Hematopoietic multipotent progenitor cell (in vitro differentiated cells): Measurements from ENCODE around the gene ABCA3. TPM values are rescaled to one million over a fixed set of nuclear protein-coding genes. Genes with fewer than 3 reads are reported as not detected.

Experiments
- small RNA-seq: library from RNA; depleted of rRNA; stranded (forward); fragments of <200 nt; gene quantifications from one replicate; pipeline ENCODE3, GENCODE V24; 2012
- total RNA-seq: library from RNA; depleted of rRNA; stranded (reverse); fragments of >200 nt; gene quantifications from one replicate; pipeline ENCODE4 v1.2.3, GENCODE V29; 2012

ABCA3 gene
- total RNA-seq, 1 donor, result 8.1 TPM

Small RNA genes within 50 kb of the gene (small RNA-seq; reads per million reads assigned to genes)
- gene MIR3677, result 0.20 reads per million
- gene MIR4717, result not detected

Other genes with a start within 250 kb of the ABCA3 start
- 125 TPM for gene PKD1, start 204.8 kb downstream of the ABCA3 start, total RNA-seq
- gene RAB26, start 192.1 kb downstream of the ABCA3 start, total RNA-seq, result 0.27 TPM
- 90.5 TPM for gene TRAF7, start 184.9 kb downstream of the ABCA3 start, total RNA-seq
- under 0.01 TPM for gene CASKIN1, start 144.1 kb downstream of the ABCA3 start, total RNA-seq
- 87.5 TPM for gene MLST8, start 135.3 kb downstream of the ABCA3 start, total RNA-seq
- 1.3 TPM for gene BRICD5, start 129.9 kb downstream of the ABCA3 start, total RNA-seq
- 12.9 TPM for gene PGP, start 125.9 kb downstream of the ABCA3 start, total RNA-seq
- gene E4F1, start 117.1 kb downstream of the ABCA3 start, total RNA-seq, result 52.0 TPM
- 0.54 TPM for gene DNASE1L2, start 104.3 kb downstream of the ABCA3 start, total RNA-seq
- gene ECI1, start 89.1 kb downstream of the ABCA3 start, total RNA-seq, result 53.9 TPM
- 144 TPM for gene RNPS1, start 72.6 kb downstream of the ABCA3 start, total RNA-seq
- gene CCNF, start 88.7 kb upstream of the ABCA3 start, total RNA-seq, result 4.8 TPM
- gene TEDC2, start 119.4 kb upstream of the ABCA3 start, total RNA-seq, result 6.2 TPM
- under 0.01 TPM for gene NTN3, start 130.6 kb upstream of the ABCA3 start, total RNA-seq
- gene TBC1D24, start 134.4 kb upstream of the ABCA3 start, total RNA-seq, result 21.5 TPM
- gene ATP6V0C, start 173.2 kb upstream of the ABCA3 start, total RNA-seq, result 80.8 TPM
- 41.5 TPM for gene AMDHD2, start 179.6 kb upstream of the ABCA3 start, total RNA-seq
- 0.27 TPM for gene CEMP1, start 190.7 kb upstream of the ABCA3 start, total RNA-seq
- gene PDPK1, start 197.3 kb upstream of the ABCA3 start, total RNA-seq, result 21.5 TPM